Duodenal mucosa (tissue), 2 donors: ENCODE results near the gene ADGRL4.

Source experiments
- H3K27ac ChIP-seq: one replicate; pipeline ENCODE4 v1.7.0; 2013; ENCODE audit warnings: low read depth, low read length
- H3K27me3 ChIP-seq, 2 donors: one replicate each; pipeline ENCODE4 v1.7.0; 2013; ENCODE audit warnings: low read length in 2 of 2, control low read depth in 1 of 2; ENCODE audit not compliant: insufficient read depth in 2 of 2, control insufficient read depth in 1 of 2
- H3K36me3 ChIP-seq, 2 donors: one replicate each; pipeline ENCODE4 v1.7.0; 2013; ENCODE audit warnings: low read length in 2 of 2, control low read depth in 1 of 2; ENCODE audit not compliant: insufficient read depth in 2 of 2, control insufficient read depth in 1 of 2
- H3K4me1 ChIP-seq, 2 donors: one replicate each; pipeline ENCODE4 v1.7.0; 2013; ENCODE audit warnings: low read length in 2 of 2, control low read depth in 1 of 2; ENCODE audit not compliant: insufficient read depth in 2 of 2, control insufficient read depth in 1 of 2
- H3K4me3 ChIP-seq, 2 donors: one replicate each; pipeline ENCODE4 v1.7.0; 2013; ENCODE audit warnings: low read length in 2 of 2, low read depth in 1 of 2
- H3K9ac ChIP-seq, 2 donors: one replicate each; pipeline ENCODE4 v1.7.0; 2013; ENCODE audit warnings: low read length in 2 of 2, low read depth in 1 of 2
- H3K9me3 ChIP-seq, 2 donors: one replicate each; pipeline ENCODE4 v1.7.0; 2013; ENCODE audit warnings: low read length in 2 of 2, control low read depth in 1 of 2; ENCODE audit not compliant: control insufficient read depth in 1 of 2

Gene ADGRL4

GRCh38 chr1:78949227-78949626 is 57.3 kb downstream of the ADGRL4 start:
- Histone ChIP-seq H3K9me3 (no peaks in the 10 kb centered on the region), H3K27ac (no peak overlapping the region), H3K9ac (no peak overlapping the region), H3K4me1 (no peaks in the 10 kb centered on the region), H3K27me3 (no peaks in the 10 kb centered on the region), H3K4me3 (no peak overlapping the region), H3K36me3 (no peaks in the 10 kb centered on the region)

- Histone ChIP-seq H3K27me3 (no peaks in the 10 kb centered on the region), H3K27ac (no peak overlapping the region), H3K4me1 (no peaks in the 10 kb centered on the region), H3K9ac (no peak overlapping the region), H3K36me3 (no peaks in the 10 kb centered on the region), H3K9me3 (no peaks in the 10 kb centered on the region), H3K4me3 (no peak overlapping the region)
These were observed 87.4 kb downstream of the ADGRL4 start for GRCh38 chr1:78919150-78919549.

GRCh38 chr1:78918157-78918556 is 88.4 kb downstream of the ADGRL4 start:
- Histone ChIP-seq H3K27ac (no peak overlapping the region), H3K27me3 (no peaks in the 10 kb centered on the region), H3K4me1 (no peaks in the 10 kb centered on the region), H3K36me3 (no peaks in the 10 kb centered on the region), H3K9me3 (no peaks in the 10 kb centered on the region), H3K4me3 (no peak overlapping the region), H3K9ac (no peak overlapping the region)

- Histone ChIP-seq H3K4me1 (no peaks in the 10 kb centered on the region), H3K36me3 (no peaks in the 10 kb centered on the region), H3K4me3 (no peak overlapping the region), H3K27me3 (no peaks in the 10 kb centered on the region), H3K9ac (no peak overlapping the region), H3K27ac (no peak overlapping the region), H3K9me3 (no peaks in the 10 kb centered on the region)
These were observed 89.5 kb downstream of the ADGRL4 start for GRCh38 chr1:78916986-78917385.

- no peak overlapping the region for H3K9ac ChIP-seq
- H3K27me3 ChIP-seq = no peaks in the 10 kb centered on the region
- no peaks in the 10 kb centered on the region for H3K4me1 ChIP-seq
- no peaks in the 10 kb centered on the region for H3K9me3 ChIP-seq
- no peaks in the 10 kb centered on the region for H3K36me3 ChIP-seq
- no peak overlapping the region for H3K4me3 ChIP-seq
- no peak overlapping the region for H3K27ac ChIP-seq
These were observed 92.6 kb downstream of the ADGRL4 start for GRCh38 chr1:78913950-78914349.

- no peak overlapping the region for H3K4me3 ChIP-seq
- no peaks in the 10 kb centered on the region for H3K9me3 ChIP-seq
- H3K27me3 ChIP-seq = no peaks in the 10 kb centered on the region
- H3K36me3 ChIP-seq = no peaks in the 10 kb centered on the region
- H3K9ac ChIP-seq = no peak overlapping the region
- no peak overlapping the region for H3K27ac ChIP-seq
- no peaks in the 10 kb centered on the region for H3K4me1 ChIP-seq
These were observed 94.3 kb downstream of the ADGRL4 start for GRCh38 chr1:78911956-78912880.

GRCh38 chr1:78902641-78903040 is 103.9 kb downstream of the ADGRL4 start:
- Histone ChIP-seq H3K4me3 (no peak overlapping the region), H3K27ac (no peak overlapping the region), H3K36me3 (no peaks in the 10 kb centered on the region), H3K9me3 (no peaks in the 10 kb centered on the region), H3K27me3 (no peaks in the 10 kb centered on the region), H3K4me1 (no peaks in the 10 kb centered on the region), H3K9ac (no peak overlapping the region)

- no peaks in the 10 kb centered on the region for H3K9me3 ChIP-seq
- H3K9ac ChIP-seq = no peak overlapping the region
- H3K36me3 ChIP-seq = no peaks in the 10 kb centered on the region
- H3K27ac ChIP-seq = no peak overlapping the region
- H3K4me1 ChIP-seq = no peaks in the 10 kb centered on the region
- no peak overlapping the region for H3K4me3 ChIP-seq
- no peaks in the 10 kb centered on the region for H3K27me3 ChIP-seq
These were observed 111.7 kb downstream of the ADGRL4 start for GRCh38 chr1:78894811-78895210.

GRCh38 chr1:78892260-78892840 is 114.2 kb downstream of the ADGRL4 start:
- Histone ChIP-seq H3K4me3 (no peak overlapping the region), H3K36me3 (no peaks in the 10 kb centered on the region), H3K27me3 (no peaks in the 10 kb centered on the region), H3K9me3 (no peaks in the 10 kb centered on the region), H3K9ac (no peak overlapping the region), H3K27ac (no peak overlapping the region), H3K4me1 (no peaks in the 10 kb centered on the region)

GRCh38 chr1:78887458-78887857 is 119.1 kb downstream of the ADGRL4 start:
- H3K27me3 ChIP-seq = no peaks in the 10 kb centered on the region
- no peaks in the 10 kb centered on the region for H3K4me1 ChIP-seq
- no peak overlapping the region for H3K9ac ChIP-seq
- no peak overlapping the region for H3K4me3 ChIP-seq
- no peak overlapping the region for H3K27ac ChIP-seq
- H3K9me3 ChIP-seq = no peaks in the 10 kb centered on the region
- H3K36me3 ChIP-seq = no peaks in the 10 kb centered on the region
